Uterus (tissue), 4 donors: Measurements from ENCODE around the gene MED27. TPM values are rescaled to one million over a fixed set of nuclear protein-coding genes. Genes with fewer than 3 reads are reported as not detected.

Experiments
- DNase-seq, 2 donors: peaks; one replicate each; pipeline ENCODE4 v3.0.0-alpha.2; 2019 to 2020
- H3K27ac ChIP-seq, 2 donors: fragments of 200-600 bp; sonication (generic); 1 replicate in 1 of 2; 2 replicates in 1 of 2; pipeline ENCODE4 v1.5.1; 2016 to 2018
- H3K27me3 ChIP-seq, 2 donors: fragments of 200-600 bp; sonication (generic); one replicate each; pipeline ENCODE4 v1.5.1; 2018 to 2019; ENCODE audit warnings: control low read depth in 1 of 2
- H3K36me3 ChIP-seq, 2 donors: fragments of 200-600 bp; sonication (generic); one replicate each; pipeline ENCODE4 v1.5.1; 2019; ENCODE audit warnings: control low read depth in 1 of 2
- H3K4me1 ChIP-seq, 2 donors: fragments of 200-600 bp; sonication (generic); one replicate each; pipeline ENCODE4 v1.5.1; 2018 to 2019; ENCODE audit warnings: control low read depth in 1 of 2
- H3K4me3 ChIP-seq, 2 donors: fragments of 200-600 bp; sonication (generic); 1 replicate in 1 of 2; 2 replicates in 1 of 2; pipeline ENCODE4 v1.5.1; 2018 to 2019; ENCODE audit warnings: mild to moderate bottlenecking in 1 of 2
- H3K9me3 ChIP-seq, 2 donors: fragments of 200-600 bp; sonication (generic); one replicate each; pipeline ENCODE4 v1.5.1; 2019; ENCODE audit warnings: control low read depth in 1 of 2
- CTCF ChIP-seq, 4 experiments: fragments of 200-600 bp in 2 of 4; fragments of 450-650 bp in 2 of 4; sonication (generic) in 2 of 4; IDR thresholded peaks; one replicate each; pipeline ENCODE4 v1.5.1; 2016 to 2019; ENCODE audit warnings: antibody characterized with exemption in 4 of 4, mild to moderate bottlenecking in 2 of 4, moderate library complexity in 1 of 4
- POLR2A ChIP-seq, 2 donors: fragments of 450-650 bp; IDR thresholded peaks; one replicate each; pipeline ENCODE4 v1.6.1; 2016; ENCODE audit warnings: antibody characterized with exemption in 2 of 2, mild to moderate bottlenecking in 1 of 2, moderate library complexity in 1 of 2
- intact Hi-C: fragments of 100-400 bp; cut with DNase I; formaldehyde crosslinking; loops from one replicate; pipeline ENCODE4 v1.15.1; 2023; ENCODE audit warnings: low total_unique reads
- total RNA-seq, 4 donors: library from RNA; depleted of rRNA in 3 of 4; stranded (reverse); fragments of >200 nt in 3 of 4; gene quantifications; one replicate each; pipeline versions ENCODE4 v1.1.0 to v1.2.4, GENCODE V29; 2014 to 2023
- donor health status: DM: yes; HTN: yes; CAD: no.

MED27 gene
- total RNA-seq, 4 donors from 2014 or later = 4.6 to 29.3 (median 10.7) TPM

- Histone ChIP-seq H3K36me3 (no peaks in the 10 kb centered on the region), H3K27ac (no peak overlapping the region), H3K4me1 (no peaks in the 10 kb centered on the region), H3K4me3 (no peak overlapping the region), H3K9me3 (no peaks in the 10 kb centered on the region), H3K27me3 (no peaks in the 10 kb centered on the region)
- no peak for DNase-seq
- intact Hi-C loops = no loop called here
- TF ChIP-seq POLR2A (IDR thresholded peaks at IDR 0.05) = no peak
- TF ChIP-seq CTCF (IDR thresholded peaks at IDR 0.05) = no peak
Measured at GRCh38 chr9:131961496-131961880, 118.2 kb downstream of the MED27 start.

- Histone ChIP-seq H3K27me3 (no peaks in the 10 kb centered on the region), H3K4me1 (no peaks in the 10 kb centered on the region), H3K36me3 (no peaks in the 10 kb centered on the region), H3K27ac (no peak overlapping the region), H3K4me3 (no peak overlapping the region), H3K9me3 (no peaks in the 10 kb centered on the region)
- TF ChIP-seq CTCF (IDR thresholded peaks at IDR 0.05) (no peak), POLR2A (IDR thresholded peaks at IDR 0.05) (no peak)
- intact Hi-C loops = no loop called here
- no peak for DNase-seq
Measured at GRCh38 chr9:131960851-131961495, 118.7 kb downstream of the MED27 start.

- no peaks in the 10 kb centered on the region for H3K4me1 ChIP-seq
- DNase-seq = no peak
- no peaks in the 10 kb centered on the region for H3K27me3 ChIP-seq
- no peak overlapping the region for H3K27ac ChIP-seq
- no peak for TF ChIP-seq POLR2A (IDR thresholded peaks at IDR 0.05)
- TF ChIP-seq CTCF (IDR thresholded peaks at IDR 0.05) = no peak
- no peak overlapping the region for H3K4me3 ChIP-seq
- no peaks in the 10 kb centered on the region for H3K36me3 ChIP-seq
- no peaks in the 10 kb centered on the region for H3K9me3 ChIP-seq
- intact Hi-C loops = no loop called here
Measured at GRCh38 chr9:131960311-131960710, 119.4 kb downstream of the MED27 start.

- no peaks in the 10 kb centered on the region for H3K27me3 ChIP-seq
- no peak for TF ChIP-seq CTCF (IDR thresholded peaks at IDR 0.05)
- no peak for TF ChIP-seq POLR2A (IDR thresholded peaks at IDR 0.05)
Measured at GRCh38 chr9:131959887-131960286, 119.8 kb downstream of the MED27 start.

GRCh38 chr9:131959056-131959455 lies 120.6 kb downstream of the MED27 start:
- Histone ChIP-seq H3K4me3 (no peak overlapping the region), H3K4me1 (no peaks in the 10 kb centered on the region), H3K9me3 (no peaks in the 10 kb centered on the region), H3K27me3 (no peaks in the 10 kb centered on the region), H3K36me3 (no peaks in the 10 kb centered on the region), H3K27ac (no peak overlapping the region)
- intact Hi-C loops = no loop called here
- no peak for DNase-seq
- TF ChIP-seq CTCF (IDR thresholded peaks at IDR 0.05) = no peak
- no peak for TF ChIP-seq POLR2A (IDR thresholded peaks at IDR 0.05)

More at GRCh38 chr9:131959887-131960286, 119.8 kb downstream of the MED27 start:
- intact Hi-C loops = no loop called here
- H3K4me3 ChIP-seq = no peak overlapping the region
- H3K27ac ChIP-seq = no peak overlapping the region
- no peaks in the 10 kb centered on the region for H3K36me3 ChIP-seq
- DNase-seq = no peak
- no peaks in the 10 kb centered on the region for H3K4me1 ChIP-seq
- H3K9me3 ChIP-seq = no peaks in the 10 kb centered on the region
